ENCODE measurements around the gene SNAPIN. TPM values are rescaled to one million over a fixed set of nuclear protein-coding genes. Genes with fewer than 3 reads are reported as not detected.

The SNAPIN gene
- total and polyA plus RNA-seq, 7 donors: 30.0 to 94.5 (median 51.2) TPM

- 39 to 75% methylated on average over 5 of the region's 5 CpGs for WGBS, 2 donors
- Histone ChIP-seq H3K27me3 (no peaks in the 10 kb centered on the region), H3K9me3 (no peaks in the 10 kb centered on the region), H3K4me3 (peak overlapping the region in 3 of 4 donors; percentile 66 to 72 (median 68)), H3K4me1 (peaks cover 0 to 59% (median 50%) of the 10 kb centered on the region in 4 donors), H3K36me3 (peaks cover 0 to 2% (median 0%) of the 10 kb centered on the region in 4 donors), H3K27ac (peak overlapping the region; percentile 82 to 90 (median 86))
- intact Hi-C loops (cut with DNase I): loop anchor here (5.0 kb wide), 1 partner anchor 81 kb away; no protein-coding TSS in a partner anchor
- no peak for TF ChIP-seq EP300 (IDR thresholded peaks at IDR 0.05)
- no peak for TF ChIP-seq CTCF (IDR thresholded peaks at IDR 0.05)
- no peak for TF ChIP-seq POLR2A (IDR thresholded peaks at IDR 0.05)
- no peak for TF ChIP-seq POLR2AphosphoS5 (IDR thresholded peaks at IDR 0.05)
- no peak for DNase-seq
Observed at GRCh38 chr1:153613406-153613805, 45.1 kb upstream of the SNAPIN start.

GRCh38 chr1:153614189-153614900 is 44.2 kb upstream of the SNAPIN start:
- Histone ChIP-seq H3K27me3 (no peaks in the 10 kb centered on the region), H3K9me3 (no peaks in the 10 kb centered on the region), H3K27ac (no peak overlapping the region), H3K36me3 (peaks cover 0 to 11% (median 8%) of the 10 kb centered on the region in 4 donors), H3K4me1 (peaks cover 0 to 50% (median 42%) of the 10 kb centered on the region in 4 donors), H3K4me3 (no peak overlapping the region)
- TF ChIP-seq CTCF (IDR thresholded peaks at IDR 0.05) (no peak), EP300 (IDR thresholded peaks at IDR 0.05) (no peak)
- DNase-seq: no peak
- intact Hi-C loops (cut with DNase I): loop anchor here (5.0 kb wide), 1 partner anchor 82 kb away; no protein-coding TSS in a partner anchor
- WGBS, 2 donors: 57 to 79% methylated on average over 2 of the region's 2 CpGs

DNA sequence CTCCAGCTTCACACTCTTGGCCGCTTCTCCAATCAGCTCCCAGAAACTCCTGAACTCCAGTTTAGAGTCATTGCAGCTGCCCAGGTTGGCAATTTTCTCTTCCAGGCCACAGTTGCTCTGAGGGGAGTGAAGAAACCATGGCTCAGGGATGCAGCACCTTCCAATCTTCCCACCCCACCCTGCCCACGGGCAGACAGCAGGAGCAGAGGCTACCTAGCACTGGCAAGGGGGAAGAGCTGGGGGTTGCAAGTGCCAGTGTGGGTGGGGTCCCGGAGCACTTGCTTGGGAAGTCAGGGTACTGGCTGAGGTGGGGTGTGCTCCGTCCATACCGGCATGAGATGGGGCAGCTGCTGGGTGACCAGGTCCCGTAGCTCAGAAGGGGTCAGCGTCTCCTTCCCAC is 43.6 kb upstream of the SNAPIN start:
- Histone ChIP-seq H3K27ac (no peak overlapping the region), H3K4me3 (no peak overlapping the region), H3K4me1 (peaks cover 0 to 44% (median 36%) of the 10 kb centered on the region in 4 donors), H3K27me3 (no peaks in the 10 kb centered on the region), H3K9me3 (no peaks in the 10 kb centered on the region), H3K36me3 (peaks cover 0 to 17% (median 10%) of the 10 kb centered on the region in 4 donors)
- WGBS, 2 donors: 90 to 92% methylated on average over 7 of the region's 7 CpGs
- TF ChIP-seq CTCF (IDR thresholded peaks at IDR 0.05) (no peak), POLR2A (IDR thresholded peaks at IDR 0.05) (no peak), POLR2AphosphoS5 (IDR thresholded peaks at IDR 0.05) (no peak), EP300 (IDR thresholded peaks at IDR 0.05) (no peak)
- intact Hi-C loops (cut with DNase I): loop anchor here (5.0 kb wide), 2 partner anchors 83 to 103 kb away; no protein-coding TSS in a partner anchor
- DNase-seq: no peak

- H3K4me1 ChIP-seq: peaks cover 0 to 39% (median 31%) of the 10 kb centered on the region in 4 donors
- no peak overlapping the region for H3K27ac ChIP-seq
- H3K4me3 ChIP-seq: no peak overlapping the region
- peaks cover 0 to 22% (median 10%) of the 10 kb centered on the region in 4 donors for H3K36me3 ChIP-seq
- no peaks in the 10 kb centered on the region for H3K27me3 ChIP-seq
- intact Hi-C loops (cut with DNase I): loop anchor here (5.0 kb wide), 1 partner anchor 103 kb away; no protein-coding TSS in a partner anchor
- no peaks in the 10 kb centered on the region for H3K9me3 ChIP-seq
- DNase-seq: no peak
- 49 to 82% methylated on average over 2 of the region's 2 CpGs for WGBS, 2 donors
- TF ChIP-seq POLR2AphosphoS5 (IDR thresholded peaks at IDR 0.05): no peak
- no peak for TF ChIP-seq CTCF (IDR thresholded peaks at IDR 0.05)
- no peak for TF ChIP-seq POLR2A (IDR thresholded peaks at IDR 0.05)
- TF ChIP-seq EP300 (IDR thresholded peaks at IDR 0.05): no peak
Observed at GRCh38 chr1:153615406-153615805, 43.1 kb upstream of the SNAPIN start.

All from sigmoid colon (tissue), 7 donors.